GM21576 (cell line): ENCODE data around the gene CRYGA.

ENCODE experiments used
- ATAC-seq: cut with Tn5 transposase; IDR thresholded peaks from one replicate; pipeline ENCODE4 v1.9.1; 2021; ENCODE audit warnings: mild to moderate bottlenecking, moderate library complexity; ENCODE audit not compliant: unreplicated experiment

Gene CRYGA

GRCh38 chr2:208163489-208163888 lies at the start of gene CRYGA:
Gene CRYGA (minus strand): TSS chr2:208163589. CDS start chr2:208163556, 33 bp downstream.
- ATAC-seq, result no peak

GRCh38 chr2:208210688-208211451 lies 47.5 kb upstream of the CRYGA start:
- ATAC-seq, result no peak

GRCh38 chr2:208208335-208209085 lies 45.1 kb upstream of the CRYGA start:
- no peak for ATAC-seq

GRCh38 chr2:208207769-208208168 lies 44.4 kb upstream of the CRYGA start:
- no peak for ATAC-seq

GRCh38 chr2:208204166-208204565 lies 40.8 kb upstream of the CRYGA start:
- no peak for ATAC-seq

- no peak for ATAC-seq
Measured at GRCh38 chr2:208195531-208195930, 32.1 kb upstream of the CRYGA start.

- ATAC-seq, result no peak
Measured at GRCh38 chr2:208192611-208193236, 29.3 kb upstream of the CRYGA start.

GRCh38 chr2:208189810-208190503 lies 26.6 kb upstream of the CRYGA start, which contains the start of gene C2orf80:
Gene C2orf80 (minus strand): TSS chr2:208190030. CDS start chr2:208186986, 3,044 bp downstream.
- ATAC-seq, result no peak

GRCh38 chr2:208189069-208189809 lies 25.9 kb upstream of the CRYGA start:
- no peak for ATAC-seq

- ATAC-seq, result no peak
Measured at GRCh38 chr2:208186893-208187292, 23.5 kb upstream of the CRYGA start.

- ATAC-seq, result no peak
Measured at GRCh38 chr2:208186465-208186864, 23.1 kb upstream of the CRYGA start.

- ATAC-seq, result no peak
Measured at GRCh38 chr2:208183972-208184705, 20.8 kb upstream of the CRYGA start.

GRCh38 chr2:208183526-208183925 lies 20.1 kb upstream of the CRYGA start:
- no peak for ATAC-seq

- no peak for ATAC-seq
Measured at GRCh38 chr2:208182835-208183234, 19.4 kb upstream of the CRYGA start.

GRCh38 chr2:208179028-208179609 lies 15.7 kb upstream of the CRYGA start:
- no peak for ATAC-seq

GRCh38 chr2:208175840-208176153 lies 12.4 kb upstream of the CRYGA start:
- no peak for ATAC-seq

GRCh38 chr2:208175069-208175839 lies 11.9 kb upstream of the CRYGA start:
- ATAC-seq, result peak; percentile 98

- no peak for ATAC-seq
Measured at GRCh38 chr2:208174144-208174543, 10.8 kb upstream of the CRYGA start.

- ATAC-seq, result no peak
Measured at GRCh38 chr2:208172125-208172524, 8.7 kb upstream of the CRYGA start.
